T-helper 9 cell (primary cell): Measurements from ENCODE around the gene CAPRIN2.

ENCODE experiments used
- DNase-seq: peaks from one replicate; pipeline ENCODE4 v3.0.0-alpha.2; 2020

The CAPRIN2 gene

DNA sequence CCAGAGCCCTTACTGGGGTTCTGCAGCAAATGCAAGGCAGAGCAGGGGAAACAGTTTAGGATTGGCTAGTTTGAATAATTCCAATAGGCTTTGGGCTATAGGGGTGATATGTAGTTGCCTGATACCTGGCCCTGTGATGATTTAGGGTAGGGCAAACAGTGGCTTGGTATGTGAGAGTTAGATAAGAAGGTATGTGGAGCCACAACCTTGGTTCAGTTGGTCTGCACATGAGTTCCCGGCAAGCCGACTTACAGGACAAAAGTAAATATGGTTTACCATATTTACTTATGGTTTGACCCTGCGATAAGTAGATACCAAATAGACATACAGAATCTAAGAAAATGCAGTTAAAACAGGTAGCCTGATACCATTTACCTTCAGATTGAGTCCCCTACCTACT, 8.3 kb upstream of the CAPRIN2 start:
- DNase-seq: no peak

DNA sequence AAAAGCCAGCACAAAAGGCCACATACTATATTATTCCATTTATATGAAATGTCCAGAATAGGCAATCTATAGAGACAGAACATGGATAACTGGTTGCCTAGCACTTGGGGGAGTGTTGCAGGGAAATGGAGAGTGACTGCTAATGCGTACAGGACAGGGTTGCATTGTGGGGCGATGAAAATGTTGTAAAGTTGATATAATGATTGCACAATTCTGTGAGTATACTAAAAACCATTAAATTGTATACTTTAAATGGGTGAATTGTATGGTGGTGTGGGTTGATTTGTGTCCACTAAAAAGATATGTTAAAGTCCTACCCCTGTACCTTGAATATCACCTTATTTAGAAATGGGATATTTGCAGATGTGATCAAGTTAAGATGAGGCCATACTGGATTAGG, 7.0 kb upstream of the CAPRIN2 start:
- DNase-seq: no peak

DNA sequence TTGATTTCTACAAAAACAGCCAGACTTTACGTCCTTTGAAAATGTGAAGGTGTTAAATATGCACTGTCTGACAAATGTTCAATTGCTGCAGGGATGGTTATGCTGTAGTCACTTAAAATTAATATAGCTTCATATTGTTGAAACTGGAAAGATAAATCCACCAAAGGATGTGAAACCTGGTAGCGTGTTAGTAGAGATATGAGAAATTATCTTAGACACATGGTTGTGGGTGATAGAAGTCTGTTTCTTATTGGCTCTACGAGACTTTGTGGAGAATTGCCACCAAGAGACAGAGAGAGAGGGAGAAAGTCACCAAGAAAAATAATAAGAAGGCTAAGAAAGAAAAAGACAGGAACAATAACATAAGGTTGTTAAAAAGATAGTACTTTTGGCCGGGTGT, 2.6 kb upstream of the CAPRIN2 start:
- DNase-seq: no peak

GRCh38 chr12:30756074-30756473, 1.3 kb upstream of the CAPRIN2 start:
- no peak for DNase-seq

DNA sequence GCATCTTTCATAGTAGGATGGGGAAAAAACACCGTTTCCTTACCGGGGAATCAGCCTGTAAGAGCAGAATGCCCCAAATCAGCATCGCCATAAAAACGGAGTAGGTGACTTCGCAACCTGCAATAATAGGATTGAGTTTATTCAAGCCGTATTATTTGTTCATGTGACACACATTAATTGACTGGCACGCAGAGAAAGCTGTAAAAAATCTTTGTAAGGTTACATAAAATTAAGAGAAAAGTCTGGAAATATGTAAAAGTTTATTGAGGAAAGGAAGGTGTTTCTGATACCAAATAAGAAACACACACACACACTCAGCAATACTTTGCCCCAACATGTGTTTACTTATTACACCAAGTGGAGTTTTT, 628 bp upstream of the CAPRIN2 start:
- DNase-seq: no peak

GRCh38 chr12:30754383-30754749, 385 bp downstream of the CAPRIN2 start:
- DNase-seq: no peak

DNA sequence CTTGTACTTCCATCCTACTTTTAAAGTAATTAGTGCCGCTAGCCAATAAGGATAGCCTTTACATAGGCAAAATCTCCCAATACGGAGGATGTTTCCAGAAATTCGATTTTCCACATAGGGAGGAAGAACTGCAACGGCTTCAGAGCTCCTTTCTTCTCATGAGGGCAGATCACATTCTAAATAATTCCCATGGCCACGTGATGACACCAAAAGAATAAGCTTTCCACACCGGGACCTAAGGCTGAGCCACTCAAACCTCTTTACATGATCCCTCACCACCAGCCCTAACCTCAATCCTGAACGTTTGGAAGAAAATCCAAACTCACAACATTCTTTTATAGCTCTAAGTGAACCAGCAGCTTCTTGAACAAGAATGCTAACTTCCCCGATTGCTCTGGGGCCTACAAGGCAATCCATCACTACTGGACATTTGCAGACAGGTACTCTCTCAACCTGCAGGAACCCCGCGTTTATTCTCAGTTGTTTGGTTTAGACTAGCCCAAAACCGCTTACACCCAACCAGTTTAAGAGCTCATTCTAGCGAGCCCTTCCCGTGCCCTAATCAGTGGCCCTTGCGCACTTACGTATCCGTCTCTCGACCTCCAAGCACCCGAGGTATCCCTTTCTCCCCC, 884 bp downstream of the CAPRIN2 start:
- DNase-seq: no peak

- DNase-seq: no peak
Observed at GRCh38 chr12:30753233-30753632, 1.5 kb downstream of the CAPRIN2 start.

DNA sequence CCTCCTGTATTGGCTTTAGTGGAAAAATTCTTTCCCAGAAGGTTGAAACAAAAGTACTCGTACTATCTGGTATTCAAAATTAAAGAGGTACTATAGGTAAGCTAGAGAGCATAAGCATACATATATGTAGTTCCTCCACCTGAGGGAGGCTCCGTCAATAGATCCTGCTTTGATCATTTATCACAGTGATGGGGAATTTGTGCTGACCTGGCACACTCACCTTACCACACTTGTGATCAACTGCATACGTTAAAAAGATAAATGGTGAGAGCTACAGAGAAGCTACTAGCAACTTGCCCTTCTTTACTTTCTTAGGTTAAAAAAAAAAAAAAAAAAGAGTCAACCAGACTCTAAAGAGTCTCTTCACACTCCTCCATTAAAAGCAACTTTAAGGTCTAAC, 2.5 kb downstream of the CAPRIN2 start:
- no peak for DNase-seq

DNA sequence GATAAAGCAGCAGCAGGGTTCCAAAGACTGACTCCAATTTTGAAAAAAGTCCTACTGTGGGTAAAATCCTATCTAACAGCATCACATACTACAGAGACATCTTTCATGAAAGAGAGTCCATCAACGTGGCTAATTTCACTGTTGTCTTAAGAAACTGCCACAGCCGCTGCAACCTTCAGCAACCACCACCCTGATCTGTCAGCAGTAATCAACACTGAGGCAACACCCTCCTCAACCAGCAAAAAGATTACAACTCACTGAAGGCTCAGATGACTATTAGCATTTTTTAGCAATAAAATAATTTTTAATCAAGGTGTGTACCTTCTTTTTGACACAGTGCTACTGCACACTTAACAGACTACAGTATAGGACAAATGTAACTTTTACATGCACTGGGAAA, 6.6 kb downstream of the CAPRIN2 start:
- DNase-seq: no peak

DNA sequence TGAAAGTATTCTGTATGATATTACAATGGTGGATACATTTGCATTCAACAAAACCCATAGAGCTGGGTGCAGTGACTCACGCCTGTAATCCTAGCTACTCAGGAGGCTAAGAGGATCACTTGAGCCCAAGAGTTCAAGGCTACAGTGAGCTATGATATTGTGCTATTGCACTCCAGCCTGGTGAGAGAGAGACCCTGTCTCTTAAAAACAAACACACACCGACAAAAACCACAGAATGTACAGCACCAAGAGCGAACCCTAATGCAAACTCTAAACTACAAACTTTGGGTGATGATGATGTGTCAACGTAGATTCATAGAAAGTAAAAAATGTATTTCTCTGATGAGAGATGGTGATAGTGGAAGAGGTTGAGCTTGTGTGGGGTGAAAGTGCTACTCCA, 8.6 kb downstream of the CAPRIN2 start:
- no peak for DNase-seq

DNA sequence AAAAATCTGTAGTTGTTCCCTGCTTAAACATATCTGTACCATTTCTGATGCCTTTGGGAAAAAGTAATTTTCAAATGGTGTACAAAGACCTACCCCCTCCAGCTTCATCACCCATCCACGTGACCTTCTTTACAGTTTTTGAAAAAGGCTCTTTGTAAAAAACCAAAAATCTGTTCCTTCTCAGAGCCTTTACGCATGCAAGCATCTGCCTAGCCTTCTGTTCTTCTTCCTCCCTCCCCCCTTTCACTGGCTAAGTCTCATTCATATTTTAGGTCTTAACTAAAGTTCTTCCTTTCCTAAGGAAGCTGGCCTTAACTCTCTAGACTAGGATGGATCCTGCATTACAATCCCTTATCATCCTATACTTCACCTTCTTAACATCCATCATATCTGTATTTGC, 10.4 kb downstream of the CAPRIN2 start:
- no peak for DNase-seq

- DNase-seq: no peak
Observed at GRCh38 chr12:30740274-30740673, 14.5 kb downstream of the CAPRIN2 start.

DNA sequence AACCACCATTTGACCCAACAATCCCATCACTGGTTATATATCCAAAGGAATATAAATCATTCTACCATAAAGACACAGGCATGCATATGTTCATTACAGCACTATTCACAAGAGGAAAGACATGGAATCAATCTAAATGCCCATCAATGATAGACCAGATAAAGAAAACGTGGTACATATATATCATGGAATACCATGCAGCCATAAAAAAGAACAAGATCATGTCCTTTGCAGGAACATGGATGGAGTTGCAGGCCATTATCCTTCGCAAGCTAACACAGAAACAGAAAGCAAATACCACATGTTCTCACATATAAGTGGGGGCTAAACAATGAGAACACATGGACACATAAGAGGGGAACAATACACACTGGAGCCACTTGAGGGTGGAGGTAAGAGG, 15.7 kb downstream of the CAPRIN2 start:
- no peak for DNase-seq

- DNase-seq: no peak
Observed at GRCh38 chr12:30732954-30733637, 21.7 kb downstream of the CAPRIN2 start.

DNA sequence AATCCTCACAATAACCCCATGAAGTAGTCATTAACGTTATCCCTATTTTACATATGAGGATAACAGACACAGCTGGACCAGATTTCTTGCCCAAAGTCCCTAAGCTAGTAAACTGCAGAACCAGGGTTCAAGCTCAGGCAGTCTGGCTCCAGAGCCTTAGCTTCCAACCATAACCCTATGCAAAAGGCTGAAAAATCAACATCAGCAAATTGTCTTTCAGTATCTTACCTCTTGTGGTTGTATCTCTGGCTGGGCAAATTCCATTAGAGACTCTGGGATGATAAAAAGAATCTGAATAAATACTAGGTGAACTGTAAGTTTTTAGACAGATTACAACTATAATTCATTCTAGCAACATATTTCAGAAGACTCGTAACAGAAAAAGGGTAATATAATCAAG, 24.7 kb downstream of the CAPRIN2 start:
- DNase-seq: no peak

DNA sequence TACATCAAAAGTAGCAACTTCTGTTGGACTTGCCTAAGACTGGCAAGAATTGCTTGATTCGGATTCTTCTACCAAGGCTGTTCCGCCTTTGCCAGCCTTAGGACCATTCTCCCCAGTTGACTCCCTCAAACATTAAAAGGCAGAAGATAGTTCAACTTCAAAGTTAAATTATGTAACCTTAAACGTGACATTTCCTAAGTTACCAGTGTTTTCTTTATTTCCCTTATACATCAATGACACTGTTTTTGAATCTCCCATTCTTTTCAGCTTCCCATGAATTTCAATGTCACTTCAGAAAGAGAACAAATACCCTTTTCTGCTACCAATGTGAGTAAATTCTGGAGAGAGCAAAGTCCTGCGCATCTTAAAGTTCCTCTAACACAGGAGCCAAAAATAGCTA, 25.2 kb downstream of the CAPRIN2 start:
- no peak for DNase-seq

GRCh38 chr12:30726647-30727046, 28.1 kb downstream of the CAPRIN2 start:
- no peak for DNase-seq

GRCh38 chr12:30725739-30726138, 29.0 kb downstream of the CAPRIN2 start:
- no peak for DNase-seq

DNA sequence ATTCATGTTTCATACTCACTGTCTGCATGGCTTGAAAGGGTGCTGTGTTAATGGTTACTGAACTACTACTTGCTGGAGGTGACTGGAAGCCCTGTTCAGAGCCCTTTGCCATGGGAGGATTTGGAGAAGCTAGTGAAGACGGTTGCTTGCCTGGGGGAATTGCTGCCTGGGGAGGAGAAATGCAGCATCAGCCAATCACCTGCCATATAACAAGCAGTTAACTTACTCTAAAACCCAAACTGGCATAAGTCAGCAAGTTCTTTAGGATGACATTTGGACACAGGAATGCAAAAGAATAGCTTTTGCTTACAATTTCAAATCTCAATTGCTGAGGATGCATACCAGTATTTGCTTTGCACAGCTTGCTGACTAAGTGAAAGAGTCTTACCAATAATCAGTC, 35.7 kb downstream of the CAPRIN2 start:
- DNase-seq: no peak

- no peak for DNase-seq
Observed at GRCh38 chr12:30707613-30708342, 47.0 kb downstream of the CAPRIN2 start.

GRCh38 chr12:30706476-30706875, 48.3 kb downstream of the CAPRIN2 start:
- no peak for DNase-seq

GRCh38 chr12:30701056-30701455, 53.7 kb downstream of the CAPRIN2 start:
- no peak for DNase-seq

DNA sequence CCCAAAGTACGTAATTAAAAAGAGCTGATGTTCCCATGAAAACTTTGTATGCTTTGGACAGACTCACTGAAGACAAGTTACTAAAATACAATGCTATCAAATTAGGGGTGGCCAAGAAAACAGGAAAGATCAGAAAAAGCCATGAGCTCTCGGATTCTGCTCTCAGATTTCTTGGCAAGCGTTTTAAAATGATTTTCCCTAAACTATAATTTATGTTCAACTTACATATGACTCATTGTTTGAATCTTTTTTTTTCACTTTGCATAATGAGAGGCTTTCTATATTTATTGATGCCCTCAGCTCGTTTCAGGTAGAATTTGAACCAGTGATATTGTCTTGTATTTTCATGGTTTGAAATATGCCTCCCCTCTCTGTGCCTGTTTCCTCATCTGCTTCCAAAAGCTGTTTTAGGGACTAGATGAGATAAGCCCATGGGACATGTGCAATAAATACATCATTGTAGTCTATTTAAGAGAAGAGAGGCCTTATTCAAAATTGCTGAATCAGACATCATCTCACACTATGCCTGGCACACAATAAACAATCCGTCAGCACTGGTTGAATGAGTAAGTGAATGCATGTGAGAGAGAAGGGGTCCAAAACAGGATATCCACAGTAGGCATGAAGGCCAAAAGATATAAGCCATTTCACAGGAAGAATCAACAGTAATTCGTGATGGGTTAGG, 54.4 kb downstream of the CAPRIN2 start:
- DNase-seq: no peak
